ENCODE data around the gene MEI1. TPM values are rescaled to one million over a fixed set of nuclear protein-coding genes. Genes with fewer than 3 reads are reported as not detected.
"Not testable (repeated sequence)": the region's sequence is repeated elsewhere in the genome, so short reads cannot be mapped to it uniquely, and the experiment has no call there.

Gene MEI1
- polyA plus RNA-seq, 1 donor (not counting 4 experiments of a cell fraction or from before 2014, with no cell fraction given): 0.10 TPM

DNA sequence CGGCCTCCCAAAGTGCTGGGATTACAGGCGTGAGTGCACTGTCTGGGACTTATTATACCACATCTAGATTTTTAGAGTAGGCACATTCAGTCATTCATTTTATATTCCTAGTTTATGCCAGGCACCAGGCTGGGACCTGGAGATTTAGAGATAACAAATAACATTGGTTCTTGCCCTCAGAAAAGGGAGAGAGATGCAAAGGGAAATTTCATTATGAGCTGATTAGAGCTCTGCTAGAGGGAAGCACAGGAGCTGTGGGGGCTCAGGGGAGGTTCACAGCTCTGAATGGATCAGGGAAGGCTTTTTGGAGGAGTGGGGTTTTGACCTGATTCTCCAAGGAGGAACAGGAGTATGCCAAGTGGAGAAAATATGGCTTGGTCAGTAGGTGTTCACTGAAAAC is 32.3 kb downstream of the MEI1 start:
- Histone ChIP-seq H3K4me3 (ENCODE audit: control insufficient read depth in 2 of 3, extremely low read depth in 1 of 3, insufficient read depth in 2 of 3, low read depth in 1 of 3, low read length in 3 of 3) (no peak overlapping the region), H4K20me1 (ENCODE audit: control insufficient read depth, extremely low read depth, insufficient read depth, low read length) (no peaks in the 10 kb centered on the region)

DNA sequence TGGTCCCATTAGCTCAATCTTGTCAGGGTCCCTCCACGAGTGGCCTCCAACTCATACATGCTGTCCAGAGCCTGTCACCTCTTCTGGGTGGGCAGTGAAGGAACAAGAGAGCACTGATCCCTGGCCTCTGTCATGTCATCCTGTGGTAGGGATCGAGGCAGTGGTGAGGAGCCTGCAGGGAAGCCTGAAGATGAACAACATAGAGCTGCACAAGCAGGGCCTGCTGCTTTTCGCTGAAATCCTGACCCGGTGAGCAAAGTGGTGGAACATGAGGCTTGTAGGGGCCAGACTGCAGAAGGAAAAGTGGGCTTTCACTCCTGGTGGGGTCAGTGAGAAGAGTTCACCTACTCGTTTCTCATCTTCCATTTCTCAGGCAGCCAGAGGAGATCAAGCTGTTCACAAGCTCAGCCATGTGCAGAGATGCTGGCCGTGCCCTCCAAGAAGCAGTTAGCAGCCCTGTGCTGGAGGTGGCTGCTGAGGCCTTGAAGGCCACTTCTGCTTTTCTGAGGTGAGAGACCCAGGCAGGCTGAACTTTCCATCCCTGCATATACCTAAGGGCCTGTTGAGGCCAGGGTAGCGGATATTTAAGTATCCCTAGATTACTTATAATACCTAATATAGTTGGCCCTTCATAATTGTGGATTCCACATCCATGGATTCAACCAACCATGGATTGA is 32.9 kb downstream of the MEI1 start:
- no peak for DNase-seq (ENCODE audit: low read depth, low spot score)
- H3K27me3 ChIP-seq (ENCODE audit: control insufficient read depth, extremely low read depth, insufficient read depth, low read length): no peaks in the 10 kb centered on the region
- TF ChIP-seq EZH2 (IDR thresholded peaks at IDR 0.05; ENCODE audit: low read length): no peak
- TF ChIP-seq, protein P1, sequence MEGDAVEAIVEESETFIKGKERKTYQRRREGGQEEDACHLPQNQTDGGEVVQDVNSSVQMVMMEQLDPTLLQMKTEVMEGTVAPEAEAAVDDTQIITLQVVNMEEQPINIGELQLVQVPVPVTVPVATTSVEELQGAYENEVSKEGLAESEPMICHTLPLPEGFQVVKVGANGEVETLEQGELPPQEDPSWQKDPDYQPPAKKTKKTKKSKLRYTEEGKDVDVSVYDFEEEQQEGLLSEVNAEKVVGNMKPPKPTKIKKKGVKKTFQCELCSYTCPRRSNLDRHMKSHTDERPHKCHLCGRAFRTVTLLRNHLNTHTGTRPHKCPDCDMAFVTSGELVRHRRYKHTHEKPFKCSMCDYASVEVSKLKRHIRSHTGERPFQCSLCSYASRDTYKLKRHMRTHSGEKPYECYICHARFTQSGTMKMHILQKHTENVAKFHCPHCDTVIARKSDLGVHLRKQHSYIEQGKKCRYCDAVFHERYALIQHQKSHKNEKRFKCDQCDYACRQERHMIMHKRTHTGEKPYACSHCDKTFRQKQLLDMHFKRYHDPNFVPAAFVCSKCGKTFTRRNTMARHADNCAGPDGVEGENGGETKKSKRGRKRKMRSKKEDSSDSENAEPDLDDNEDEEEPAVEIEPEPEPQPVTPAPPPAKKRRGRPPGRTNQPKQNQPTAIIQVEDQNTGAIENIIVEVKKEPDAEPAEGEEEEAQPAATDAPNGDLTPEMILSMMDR (optimal IDR thresholded peaks at IDR 0.05 in 1 of 3, IDR thresholded peaks at IDR 0.05 in 1 of 3, conservative IDR thresholded peaks at IDR 0.05 in 1 of 3; ENCODE audit: extremely low read depth in 1 of 3, insufficient read depth in 2 of 3, low read length in 3 of 3): no peak

More for the DNA sequence above, 32.3 kb downstream of the MEI1 start:
- H3K9me1 ChIP-seq (ENCODE audit: control insufficient read depth, extremely low read depth, insufficient read depth, low read length): no peaks in the 10 kb centered on the region
- FAIRE-seq (no peak), DNase-seq (ENCODE audit: low read depth, low spot score) (no peak)
- no peak for TF ChIP-seq EZH2 (IDR thresholded peaks at IDR 0.05; ENCODE audit: low read length)
- TF ChIP-seq, protein P1 (optimal IDR thresholded peaks at IDR 0.05 in 1 of 3, IDR thresholded peaks at IDR 0.05 in 1 of 3, conservative IDR thresholded peaks at IDR 0.05 in 1 of 3; ENCODE audit: extremely low read depth in 1 of 3, insufficient read depth in 2 of 3, low read length in 3 of 3): no peak
- no peak overlapping the region for H3K4me2 ChIP-seq (ENCODE audit: control insufficient read depth, extremely low read depth, insufficient read depth, low read depth, low read length)
- no peak overlapping the region for H2AFZ ChIP-seq (ENCODE audit: control insufficient read depth, low read length)
- no peaks in the 10 kb centered on the region for H3K4me1 ChIP-seq (ENCODE audit: control insufficient read depth, extremely low read depth, insufficient read depth, low read length)
- H3K9ac ChIP-seq (ENCODE audit: control insufficient read depth, extremely low read depth, insufficient read depth, low read length): no peak overlapping the region
- no peaks in the 10 kb centered on the region for H3K27me3 ChIP-seq (ENCODE audit: control insufficient read depth, extremely low read depth, insufficient read depth, low read length)
- dilution Hi-C loops (cut with MboI; ENCODE audit: extremely low pct_ligation_motif_present, low sequenced_read_pairs): no loop called here
- H3K27ac ChIP-seq (ENCODE audit: control insufficient read depth, insufficient read depth, low read length): no peak overlapping the region
- no peaks in the 10 kb centered on the region for H3K79me2 ChIP-seq (ENCODE audit: control insufficient read depth, insufficient read depth, low read length)
- H3K36me3 ChIP-seq (ENCODE audit: control insufficient read depth in 2 of 2, extremely low read depth in 1 of 2, insufficient read depth in 2 of 2, low read length in 2 of 2): no peaks in the 10 kb centered on the region
- no peaks in the 10 kb centered on the region for H3K9me3 ChIP-seq (ENCODE audit: control insufficient read depth, low read depth, low read length)

DNA sequence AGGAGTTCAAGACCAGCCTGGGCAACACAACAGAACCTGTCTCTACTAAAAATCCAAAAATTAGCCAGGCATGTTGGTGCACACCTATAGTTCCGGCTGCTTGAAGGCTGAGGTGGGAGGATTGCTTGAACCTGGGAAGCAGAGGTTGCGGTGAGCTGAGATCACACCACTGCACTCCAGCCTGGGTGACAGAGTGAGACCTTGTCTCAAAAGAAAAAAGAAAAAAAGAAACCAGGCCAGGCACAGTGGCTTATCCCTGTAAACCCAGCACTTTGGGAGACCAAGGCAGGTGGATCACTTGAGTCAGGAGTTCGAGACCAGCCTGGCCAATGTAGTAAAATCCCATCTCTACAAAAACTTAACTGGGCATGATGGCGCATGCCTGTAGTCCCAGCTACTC is 33.9 kb downstream of the MEI1 start:
- H2AFZ ChIP-seq (ENCODE audit: control insufficient read depth, low read length); H3K27me3 ChIP-seq (ENCODE audit: control insufficient read depth, extremely low read depth, insufficient read depth, low read length); H3K27ac ChIP-seq (ENCODE audit: control insufficient read depth, insufficient read depth, low read length); DNase-seq (ENCODE audit: low read depth, low spot score); FAIRE-seq; H3K9me1 ChIP-seq (ENCODE audit: control insufficient read depth, extremely low read depth, insufficient read depth, low read length); H3K36me3 ChIP-seq (ENCODE audit: control insufficient read depth in 2 of 2, extremely low read depth in 1 of 2, insufficient read depth in 2 of 2, low read length in 2 of 2); H3K9ac ChIP-seq (ENCODE audit: control insufficient read depth, extremely low read depth, insufficient read depth, low read length); H3K79me2 ChIP-seq (ENCODE audit: control insufficient read depth, insufficient read depth, low read length); H3K9me3 ChIP-seq (ENCODE audit: control insufficient read depth, low read depth, low read length); dilution Hi-C loops (cut with MboI; ENCODE audit: extremely low pct_ligation_motif_present, low sequenced_read_pairs); H3K4me1 ChIP-seq (ENCODE audit: control insufficient read depth, extremely low read depth, insufficient read depth, low read length); H4K20me1 ChIP-seq (ENCODE audit: control insufficient read depth, extremely low read depth, insufficient read depth, low read length); H3K4me2 ChIP-seq (ENCODE audit: control insufficient read depth, extremely low read depth, insufficient read depth, low read depth, low read length); H3K4me3 ChIP-seq (ENCODE audit: control insufficient read depth in 2 of 3, extremely low read depth in 1 of 3, insufficient read depth in 2 of 3, low read depth in 1 of 3, low read length in 3 of 3): not testable (repeated sequence)

More for the DNA sequence above, 32.9 kb downstream of the MEI1 start:
- FAIRE-seq: no peak
- dilution Hi-C loops (cut with MboI; ENCODE audit: extremely low pct_ligation_motif_present, low sequenced_read_pairs): no loop called here
- Histone ChIP-seq H3K4me2 (ENCODE audit: control insufficient read depth, extremely low read depth, insufficient read depth, low read depth, low read length) (no peak overlapping the region), H3K9me3 (ENCODE audit: control insufficient read depth, low read depth, low read length) (no peaks in the 10 kb centered on the region), H3K4me3 (ENCODE audit: control insufficient read depth in 2 of 3, extremely low read depth in 1 of 3, insufficient read depth in 2 of 3, low read depth in 1 of 3, low read length in 3 of 3) (no peak overlapping the region), H4K20me1 (ENCODE audit: control insufficient read depth, extremely low read depth, insufficient read depth, low read length) (no peaks in the 10 kb centered on the region), H3K9ac (ENCODE audit: control insufficient read depth, extremely low read depth, insufficient read depth, low read length) (no peak overlapping the region), H2AFZ (ENCODE audit: control insufficient read depth, low read length) (no peak overlapping the region), H3K9me1 (ENCODE audit: control insufficient read depth, extremely low read depth, insufficient read depth, low read length) (no peaks in the 10 kb centered on the region), H3K4me1 (ENCODE audit: control insufficient read depth, extremely low read depth, insufficient read depth, low read length) (no peaks in the 10 kb centered on the region), H3K79me2 (ENCODE audit: control insufficient read depth, insufficient read depth, low read length) (no peaks in the 10 kb centered on the region), H3K36me3 (ENCODE audit: control insufficient read depth in 2 of 2, extremely low read depth in 1 of 2, insufficient read depth in 2 of 2, low read length in 2 of 2) (no peaks in the 10 kb centered on the region), H3K27ac (ENCODE audit: control insufficient read depth, insufficient read depth, low read length) (no peak overlapping the region)
